Measurements from ENCODE around the gene PDE5A.
"Not testable (repeated sequence)": the region's sequence is repeated elsewhere in the genome, so short reads cannot be mapped to it uniquely, and the experiment has no call there.

Gene PDE5A

GRCh38 chr4:119646347-119647071, 17.9 kb upstream of the PDE5A start:
- DNase-seq (ENCODE audit: low read depth in 2 of 2): no peak

GRCh38 chr4:119643306-119644042, 14.9 kb upstream of the PDE5A start:
- DNase-seq (ENCODE audit: low read depth in 2 of 2): no peak

- DNase-seq (ENCODE audit: low read depth in 2 of 2): no peak
Observed at GRCh38 chr4:119641765-119642164, 13.2 kb upstream of the PDE5A start.

GRCh38 chr4:119638359-119638758, 9.8 kb upstream of the PDE5A start:
- no peak for DNase-seq (ENCODE audit: low read depth in 2 of 2)

- DNase-seq (ENCODE audit: low read depth in 2 of 2): not testable (repeated sequence)
Observed at GRCh38 chr4:119636851-119637250, 8.2 kb upstream of the PDE5A start.

- DNase-seq (ENCODE audit: low read depth in 2 of 2): no peak
Observed at GRCh38 chr4:119632216-119632615, 3.6 kb upstream of the PDE5A start.

- DNase-seq (ENCODE audit: low read depth in 2 of 2): no peak
Observed at GRCh38 chr4:119629142-119629471, 503 bp upstream of the PDE5A start.

GRCh38 chr4:119627267-119628255, 1.0 kb downstream of the PDE5A start:
- DNase-seq (ENCODE audit: low read depth in 2 of 2): peak; percentile 36 to 48

- DNase-seq (ENCODE audit: low read depth in 2 of 2): no peak
Observed at GRCh38 chr4:119626943-119627266, 1.7 kb downstream of the PDE5A start.

- no peak for DNase-seq (ENCODE audit: low read depth in 2 of 2)
Observed at GRCh38 chr4:119626420-119626819, 2.2 kb downstream of the PDE5A start.

- DNase-seq (ENCODE audit: low read depth in 2 of 2): no peak
Observed at GRCh38 chr4:119625761-119626160, 2.8 kb downstream of the PDE5A start.

- DNase-seq (ENCODE audit: low read depth in 2 of 2): no peak
Observed at GRCh38 chr4:119624356-119624755, 4.2 kb downstream of the PDE5A start.

- no peak for DNase-seq (ENCODE audit: low read depth in 2 of 2)
Observed at GRCh38 chr4:119623025-119623424, 5.6 kb downstream of the PDE5A start.

- DNase-seq (ENCODE audit: low read depth in 2 of 2): no peak
Observed at GRCh38 chr4:119615068-119615719, 13.4 kb downstream of the PDE5A start.

GRCh38 chr4:119604266-119604665, 24.3 kb downstream of the PDE5A start:
- DNase-seq (ENCODE audit: low read depth in 2 of 2): no peak

- no peak for DNase-seq (ENCODE audit: low read depth in 2 of 2)
Observed at GRCh38 chr4:119602366-119602765, 26.2 kb downstream of the PDE5A start.

- DNase-seq (ENCODE audit: low read depth in 2 of 2): no peak
Observed at GRCh38 chr4:119598521-119598920, 30.1 kb downstream of the PDE5A start.

GRCh38 chr4:119597377-119597776, 31.2 kb downstream of the PDE5A start:
- DNase-seq (ENCODE audit: low read depth in 2 of 2): no peak

GRCh38 chr4:119593698-119594097, 34.9 kb downstream of the PDE5A start:
- DNase-seq (ENCODE audit: low read depth in 2 of 2): no peak

GRCh38 chr4:119592830-119593229, 35.8 kb downstream of the PDE5A start:
- no peak for DNase-seq (ENCODE audit: low read depth in 2 of 2)

- no peak for DNase-seq (ENCODE audit: low read depth in 2 of 2)
Observed at GRCh38 chr4:119589165-119589564, 39.4 kb downstream of the PDE5A start.

- no peak for DNase-seq (ENCODE audit: low read depth in 2 of 2)
Observed at GRCh38 chr4:119587796-119588195, 40.8 kb downstream of the PDE5A start.

Data from stimulated activated CD4-positive, alpha-beta T cell treated with anti-CD3 and anti-CD28 coated beads, Interleukin-4, amount 100 ng/mL, for 48 hours (primary cell).